Ascending aorta (tissue), 2 donors: Measurements from ENCODE around the gene NKAIN1. TPM values are rescaled to one million over a fixed set of nuclear protein-coding genes. Genes with fewer than 3 reads are reported as not detected.
"Not testable (repeated sequence)": the region's sequence is repeated elsewhere in the genome, so short reads cannot be mapped to it uniquely, and the experiment has no call there.

ENCODE experiments used
- DNase-seq, 2 donors: peaks; one replicate each; pipeline ENCODE4 v3.0.0-alpha.2; 2019; ENCODE audit warnings: low spot score in 2 of 2
- H3K27ac ChIP-seq, 2 donors: fragments of 200-600 bp; sonication (generic); one replicate each; pipeline ENCODE4 v1.5.1; 2016 to 2017; ENCODE audit warnings: mild to moderate bottlenecking in 1 of 2
- H3K27me3 ChIP-seq: fragments of 200-600 bp; sonication (generic); one replicate; pipeline ENCODE4 v1.5.1; 2017
- H3K36me3 ChIP-seq, 2 donors: fragments of 200-600 bp; sonication (generic); one replicate each; pipeline ENCODE4 v1.5.1; 2016
- H3K4me1 ChIP-seq, 2 donors: fragments of 200-600 bp; sonication (generic); one replicate each; pipeline ENCODE4 v1.5.1; 2016 to 2017; ENCODE audit warnings: mild to moderate bottlenecking in 1 of 2
- H3K4me3 ChIP-seq, 2 donors: fragments of 200-600 bp; sonication (generic); one replicate each; pipeline ENCODE4 v1.5.1; 2016 to 2017; ENCODE audit warnings: mild to moderate bottlenecking in 1 of 2
- H3K9me3 ChIP-seq, 2 donors: fragments of 200-600 bp; sonication (generic); one replicate each; pipeline ENCODE4 v1.5.1; 2016
- CTCF ChIP-seq, 3 experiments: fragments of 200-600 bp in 2 of 3; fragments of 450-650 bp in 1 of 3; sonication (generic) in 2 of 3; IDR thresholded peaks; one replicate each; pipeline ENCODE4 v1.5.1; 2016 to 2019; ENCODE audit warnings: antibody characterized with exemption in 3 of 3, mild to moderate bottlenecking in 1 of 3, moderate library complexity in 1 of 3
- intact Hi-C: fragments of 100-400 bp; cut with DNase I; formaldehyde crosslinking; loops from one replicate; pipeline ENCODE4 v1.15.1; 2023
- total RNA-seq: library from RNA; depleted of rRNA; stranded (reverse); fragments of >200 nt; gene quantifications from one replicate; pipeline ENCODE4 v1.1.0, GENCODE V29; 2016

Gene NKAIN1
- total RNA-seq, 1 donor from 2014 or later = not detected

- Histone ChIP-seq H3K27me3 (no peaks in the 10 kb centered on the region), H3K4me1 (peaks cover 4% of the 10 kb centered on the region in 2 donors), H3K27ac (no peak overlapping the region)
These were observed 57.3 kb downstream of the NKAIN1 start for GRCh38 chr1:31182352-31182751.

GRCh38 chr1:31181515-31182343 is 58.0 kb downstream of the NKAIN1 start:
- no peaks in the 10 kb centered on the region for H3K27me3 ChIP-seq

More at GRCh38 chr1:31182352-31182751, 57.3 kb downstream of the NKAIN1 start:
- Histone ChIP-seq H3K9me3 (no peaks in the 10 kb centered on the region), H3K4me3 (peak overlapping the region in 1 of 2 donors; percentile 16), H3K36me3 (no peaks in the 10 kb centered on the region)
- intact Hi-C loops = loop anchor here (5.0 kb wide), 2 partner anchors 240 to 365 kb away; no protein-coding TSS in a partner anchor
- DNase-seq = peak; percentile 35 to 87
- peak; percentile 10 to 34 (median 10) for TF ChIP-seq CTCF (IDR thresholded peaks at IDR 0.05)

GRCh38 chr1:31180338-31180737 is 59.3 kb downstream of the NKAIN1 start:
- H3K4me3 ChIP-seq = no peak overlapping the region
- intact Hi-C loops = loop anchor here (5.0 kb wide), 2 partner anchors 242 to 367 kb away; no protein-coding TSS in a partner anchor
- H3K27me3 ChIP-seq = no peaks in the 10 kb centered on the region
- H3K27ac ChIP-seq = no peak overlapping the region
- H3K4me1 ChIP-seq = peaks cover 4% of the 10 kb centered on the region in 2 donors
- TF ChIP-seq CTCF (IDR thresholded peaks at IDR 0.05) = no peak
- no peak for DNase-seq
- no peaks in the 10 kb centered on the region for H3K36me3 ChIP-seq
- H3K9me3 ChIP-seq = no peaks in the 10 kb centered on the region

More at GRCh38 chr1:31181515-31182343, 58.0 kb downstream of the NKAIN1 start:
- Histone ChIP-seq H3K27ac (no peak overlapping the region), H3K4me3 (peak overlapping the region in 1 of 2 donors; percentile 16), H3K9me3 (no peaks in the 10 kb centered on the region), H3K36me3 (no peaks in the 10 kb centered on the region), H3K4me1 (peaks cover 4% of the 10 kb centered on the region in 2 donors)
- intact Hi-C loops = loop anchor here (5.0 kb wide), 2 partner anchors 241 to 366 kb away; no protein-coding TSS in a partner anchor
- peak; percentile 36 to 56 (median 48) for TF ChIP-seq CTCF (IDR thresholded peaks at IDR 0.05)
- no peak for DNase-seq

GRCh38 chr1:31176291-31176690 is 63.4 kb downstream of the NKAIN1 start:
- H3K36me3 ChIP-seq, H3K9me3 ChIP-seq, intact Hi-C loops, H3K4me3 ChIP-seq, H3K27me3 ChIP-seq, DNase-seq, H3K4me1 ChIP-seq, H3K27ac ChIP-seq: not testable (repeated sequence)

GRCh38 chr1:31170486-31170735 is 69.3 kb downstream of the NKAIN1 start:
- no peaks in the 10 kb centered on the region for H3K27me3 ChIP-seq
- peaks cover 4 to 7% of the 10 kb centered on the region in 2 donors for H3K4me1 ChIP-seq
- DNase-seq = no peak
- H3K9me3 ChIP-seq = no peaks in the 10 kb centered on the region
- peak overlapping the region; percentile 79 to 88 for H3K27ac ChIP-seq
- no peaks in the 10 kb centered on the region for H3K36me3 ChIP-seq
- no peak for TF ChIP-seq CTCF (IDR thresholded peaks at IDR 0.05)
- intact Hi-C loops = loop anchor here (1.0 kb wide), 1 partner anchor 15 kb away; no protein-coding TSS in a partner anchor
- no peak overlapping the region for H3K4me3 ChIP-seq

- TF ChIP-seq CTCF (IDR thresholded peaks at IDR 0.05) = no peak
- no peak for DNase-seq
- intact Hi-C loops = no loop called here
- Histone ChIP-seq H3K27me3 (no peaks in the 10 kb centered on the region), H3K9me3 (no peaks in the 10 kb centered on the region), H3K27ac (no peak overlapping the region), H3K4me3 (no peak overlapping the region), H3K36me3 (no peaks in the 10 kb centered on the region), H3K4me1 (peaks cover 4 to 11% of the 10 kb centered on the region in 2 donors)
These were observed 73.2 kb downstream of the NKAIN1 start for GRCh38 chr1:31166462-31166861.
